HuH-7 (cell line): Measurements from ENCODE around the gene CEP170B.
A peak's percentile ranks its signal among the peaks of the same experiment; 100 is the strongest.

ENCODE experiments used
- DNase-seq: peaks from one replicate; pipeline ENCODE4 v3.0.0; 2011; ENCODE audit warnings: low spot score

The CEP170B gene

DNA sequence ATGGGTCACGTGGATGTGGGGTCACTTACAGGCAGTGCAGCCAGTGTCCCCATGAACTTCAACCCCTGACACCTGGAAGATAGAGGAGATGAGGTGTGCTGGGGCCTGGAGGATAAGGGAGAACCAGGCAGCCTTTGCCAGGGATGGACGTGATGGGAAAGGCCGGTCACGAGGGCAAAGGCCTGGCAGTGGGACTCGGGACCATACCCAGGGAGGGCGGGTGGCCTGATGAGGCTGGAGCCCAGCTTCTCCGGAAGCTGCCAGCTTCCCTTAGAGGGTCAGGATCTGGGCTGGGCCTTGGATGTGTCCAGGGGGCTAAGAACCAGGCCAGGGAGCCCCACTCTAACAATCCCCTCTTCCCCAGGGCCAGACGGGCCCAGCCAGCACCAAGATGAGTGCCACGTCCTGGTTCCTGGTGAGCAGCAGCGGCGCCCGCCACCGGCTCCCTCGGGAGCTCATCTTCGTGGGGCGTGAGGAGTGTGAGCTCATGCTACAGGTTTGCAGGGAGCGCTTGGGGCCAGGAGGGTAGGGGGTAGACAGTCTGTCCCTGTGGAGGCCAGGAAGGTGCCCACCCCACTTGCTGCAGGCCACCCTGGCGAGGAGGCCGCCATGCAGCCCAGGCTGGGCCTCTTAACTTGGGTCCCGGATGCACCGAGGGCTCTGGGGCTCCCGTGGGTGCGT lies 3.1 kb downstream of the CEP170B start:
- DNase-seq, result no peak

GRCh38 chr14:104868811-104869572 lies 3.9 kb downstream of the CEP170B start:
- DNase-seq, result no peak

- no peak for DNase-seq
Observed at GRCh38 chr14:104869669-104870367, 4.8 kb downstream of the CEP170B start.

DNA sequence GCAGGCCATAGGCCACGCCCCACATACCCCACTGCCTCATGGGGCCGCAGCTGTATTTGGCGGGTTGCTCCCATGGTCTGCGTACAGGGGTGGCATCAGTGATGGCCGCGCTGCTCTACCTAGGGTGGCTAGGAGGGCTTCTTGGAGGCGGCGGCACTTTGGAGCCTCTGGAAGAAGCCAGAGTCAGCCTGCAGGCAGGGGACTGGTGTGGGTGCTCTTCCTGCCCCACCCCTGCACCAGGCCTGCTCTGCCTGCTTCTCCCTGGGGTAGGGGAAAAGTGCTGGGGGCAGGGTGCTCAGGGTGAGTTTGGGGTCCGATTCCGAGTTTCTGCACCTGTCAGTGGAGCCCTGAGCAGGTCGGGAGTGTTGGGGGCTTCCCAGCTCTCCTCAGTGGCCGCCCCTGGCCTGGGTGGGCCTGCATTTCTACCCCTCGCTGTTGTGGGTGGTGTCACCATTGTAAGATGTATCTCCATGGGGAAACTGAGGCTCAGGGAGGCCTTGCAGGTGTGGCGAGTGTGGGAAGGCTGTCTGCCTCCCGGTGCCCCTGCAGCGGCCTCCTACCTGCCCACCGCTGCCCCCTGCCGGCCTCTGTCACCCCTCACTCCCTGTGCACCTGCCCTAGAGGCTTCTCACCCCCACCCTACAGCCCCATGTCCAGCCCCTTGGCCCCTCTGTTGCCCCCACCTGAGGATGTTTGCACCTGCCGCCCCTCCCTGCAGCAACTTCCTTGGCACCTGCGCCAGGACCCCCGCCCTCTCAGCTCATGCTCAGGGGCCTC lies 5.5 kb downstream of the CEP170B start:
- DNase-seq, result peak; percentile 75

DNA sequence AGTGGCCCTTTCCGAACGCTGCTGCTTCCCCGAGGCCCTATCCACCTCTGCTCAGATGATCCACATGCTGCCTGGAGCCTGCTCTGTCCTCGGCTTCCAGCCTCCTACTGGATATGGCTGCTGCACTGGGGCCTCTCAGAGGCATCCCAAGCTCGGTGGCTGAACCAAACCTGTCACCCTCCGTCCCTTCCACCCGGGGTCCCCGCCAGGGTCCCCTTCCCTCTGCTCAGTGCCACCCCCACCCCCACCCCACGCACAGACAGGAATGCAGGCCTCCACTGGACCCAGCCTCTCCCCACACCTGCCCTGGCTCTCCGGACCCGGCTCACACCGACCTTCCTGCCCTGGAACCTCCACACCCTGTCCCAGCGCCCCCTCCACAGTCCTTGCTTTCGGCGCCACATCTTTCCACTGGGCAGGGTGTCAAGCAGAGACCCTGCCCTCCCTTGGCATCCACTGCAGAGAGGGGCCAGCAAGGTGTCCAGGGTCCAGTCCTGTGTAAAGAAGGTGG lies 6.1 kb downstream of the CEP170B start:
- DNase-seq, result no peak

DNA sequence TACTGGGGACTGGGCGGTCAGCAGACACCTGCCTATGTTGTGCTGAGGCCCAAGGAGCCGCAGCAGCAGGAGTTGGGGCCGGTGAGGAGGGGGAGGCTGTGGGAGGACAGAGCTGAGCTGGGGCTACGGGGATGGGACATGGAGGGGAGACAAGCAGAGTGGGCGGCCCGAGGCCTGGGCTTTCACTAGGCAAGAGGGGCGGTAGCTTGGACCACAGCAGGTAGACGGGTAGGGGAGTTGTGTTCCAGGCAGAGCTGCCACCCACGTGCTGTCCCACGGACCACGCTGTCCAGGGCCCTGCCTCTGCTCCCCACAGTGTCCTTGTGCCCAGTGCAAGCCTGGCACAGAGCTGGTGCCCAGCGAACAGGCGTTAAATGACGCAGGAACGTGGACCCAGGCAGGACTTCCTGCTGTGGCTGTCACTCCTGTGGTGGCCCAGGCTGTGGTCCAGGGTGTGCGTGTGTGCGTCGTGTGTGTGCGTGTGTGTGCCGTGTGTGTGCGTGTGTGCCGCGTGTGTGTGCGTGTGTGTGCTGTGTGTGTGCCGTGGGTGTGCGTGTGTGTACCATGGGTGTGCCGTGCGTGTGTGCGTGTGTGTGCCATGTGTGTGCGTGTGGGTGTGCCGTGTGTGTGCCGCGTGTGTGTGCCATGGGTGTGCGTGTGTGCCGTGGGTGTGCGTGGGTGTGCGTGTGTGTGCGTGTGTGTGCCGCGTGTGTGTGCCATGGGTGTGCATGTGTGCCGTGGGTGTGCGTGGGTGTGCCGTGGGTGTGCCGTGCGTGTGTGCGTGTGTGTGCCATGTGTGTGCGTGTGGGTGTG lies 6.8 kb downstream of the CEP170B start:
- no peak for DNase-seq

GRCh38 chr14:104872469-104873341 lies 7.6 kb downstream of the CEP170B start:
- DNase-seq, result no peak

- no peak for DNase-seq
Observed at GRCh38 chr14:104873380-104874055, 8.4 kb downstream of the CEP170B start.

DNA sequence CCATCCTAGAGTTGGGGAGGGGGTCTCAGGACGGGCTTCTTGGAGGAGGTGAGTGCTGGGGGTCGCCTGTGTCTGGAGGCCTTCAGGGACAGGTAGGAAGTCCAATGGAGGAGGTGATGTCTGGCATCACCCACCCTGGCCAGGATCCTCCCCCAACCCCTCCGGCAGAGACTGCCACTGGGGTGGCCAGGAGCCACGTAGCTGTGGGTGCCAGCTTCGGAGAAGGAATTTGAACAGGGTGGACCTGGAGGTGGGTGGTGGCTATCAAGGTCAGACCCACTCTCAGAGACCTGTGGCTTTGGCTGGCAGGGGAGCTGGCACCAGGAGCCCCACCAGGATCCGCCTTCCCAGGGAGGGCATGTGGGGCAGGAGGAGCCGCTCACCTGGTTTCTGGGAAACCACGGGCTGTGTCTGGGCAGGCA lies 9.1 kb downstream of the CEP170B start:
- no peak for DNase-seq

DNA sequence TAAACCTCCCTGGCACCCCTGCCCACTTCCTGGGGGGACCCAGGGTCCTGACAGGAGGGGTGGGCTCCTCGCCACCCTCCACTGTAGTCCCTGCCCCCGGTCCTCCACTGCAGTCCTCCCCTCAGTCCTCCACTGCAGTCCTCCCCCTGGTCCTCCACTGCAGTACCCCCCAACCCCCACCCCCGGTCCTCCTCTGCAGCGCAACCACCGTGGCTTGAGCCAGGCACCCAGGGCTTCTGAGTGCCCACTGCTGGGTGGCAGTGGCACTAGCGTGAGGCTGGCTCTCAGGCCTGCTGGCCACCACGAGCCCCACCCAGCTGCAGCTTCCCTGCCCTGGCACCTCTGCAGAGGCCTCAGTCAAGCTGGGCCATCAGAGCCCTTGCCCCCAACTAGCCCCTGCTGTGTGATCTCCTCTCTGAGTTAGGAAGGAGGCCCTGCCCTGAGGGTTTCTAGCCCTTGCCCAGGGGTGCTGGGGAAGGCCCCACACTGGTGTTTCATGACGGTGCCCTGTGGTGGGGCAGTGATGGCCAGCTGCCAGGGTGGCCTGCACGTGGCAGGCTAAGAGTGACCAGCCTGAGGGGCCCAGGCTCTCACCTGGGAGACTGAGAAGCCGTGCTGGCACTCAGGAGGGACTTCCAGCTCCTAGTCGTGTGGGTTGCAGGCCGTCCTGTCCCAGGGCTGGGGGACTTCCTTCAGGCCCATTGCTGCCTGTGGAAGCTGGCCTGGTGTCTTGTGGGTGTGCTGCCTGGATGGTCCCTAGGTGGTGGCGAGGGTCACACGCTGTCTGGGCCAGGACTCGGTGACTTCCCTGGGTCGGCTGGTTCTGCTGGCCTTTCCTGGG lies 9.7 kb downstream of the CEP170B start:
- no peak for DNase-seq

DNA sequence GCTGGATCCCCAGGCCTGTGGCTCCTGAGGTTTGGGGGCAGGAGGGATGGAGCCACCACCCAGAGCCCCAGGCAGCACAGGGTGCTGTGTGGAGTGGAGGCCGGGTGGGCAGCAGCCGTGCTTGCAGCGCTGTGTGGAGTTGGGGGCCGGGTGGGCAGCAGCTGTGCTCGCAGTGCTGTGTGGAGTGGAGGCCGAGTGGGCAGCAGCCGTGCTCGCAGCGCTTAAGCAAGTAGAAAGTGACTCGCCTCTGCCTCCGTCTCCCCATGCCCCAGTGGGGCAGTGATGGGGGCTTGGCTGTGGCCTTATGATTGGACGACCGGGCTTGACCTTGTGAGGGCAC lies 10.3 kb downstream of the CEP170B start:
- no peak for DNase-seq

DNA sequence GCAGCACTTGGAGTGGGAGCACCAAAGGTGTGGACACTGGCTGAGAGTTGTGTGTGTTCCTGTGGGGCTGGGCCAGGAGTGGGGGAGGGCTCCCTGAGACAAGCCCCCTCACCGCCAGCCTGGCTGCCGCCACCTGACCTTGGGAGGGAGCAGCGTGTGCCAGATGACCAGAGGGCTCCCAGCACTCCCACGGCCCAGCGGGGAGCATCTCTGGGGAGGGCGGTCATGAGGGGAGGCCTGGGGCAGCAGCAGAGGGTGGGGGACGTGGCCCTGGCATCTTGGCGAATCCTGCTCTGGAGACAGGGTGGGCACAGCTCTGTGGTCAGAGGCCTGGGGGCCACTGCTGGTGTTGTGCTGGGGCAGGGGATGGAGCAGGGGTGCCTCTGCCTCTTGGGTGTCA lies 10.7 kb downstream of the CEP170B start:
- DNase-seq, result no peak

- DNase-seq, result peak; percentile 62
Observed at GRCh38 chr14:104876251-104876699, 11.2 kb downstream of the CEP170B start.

DNA sequence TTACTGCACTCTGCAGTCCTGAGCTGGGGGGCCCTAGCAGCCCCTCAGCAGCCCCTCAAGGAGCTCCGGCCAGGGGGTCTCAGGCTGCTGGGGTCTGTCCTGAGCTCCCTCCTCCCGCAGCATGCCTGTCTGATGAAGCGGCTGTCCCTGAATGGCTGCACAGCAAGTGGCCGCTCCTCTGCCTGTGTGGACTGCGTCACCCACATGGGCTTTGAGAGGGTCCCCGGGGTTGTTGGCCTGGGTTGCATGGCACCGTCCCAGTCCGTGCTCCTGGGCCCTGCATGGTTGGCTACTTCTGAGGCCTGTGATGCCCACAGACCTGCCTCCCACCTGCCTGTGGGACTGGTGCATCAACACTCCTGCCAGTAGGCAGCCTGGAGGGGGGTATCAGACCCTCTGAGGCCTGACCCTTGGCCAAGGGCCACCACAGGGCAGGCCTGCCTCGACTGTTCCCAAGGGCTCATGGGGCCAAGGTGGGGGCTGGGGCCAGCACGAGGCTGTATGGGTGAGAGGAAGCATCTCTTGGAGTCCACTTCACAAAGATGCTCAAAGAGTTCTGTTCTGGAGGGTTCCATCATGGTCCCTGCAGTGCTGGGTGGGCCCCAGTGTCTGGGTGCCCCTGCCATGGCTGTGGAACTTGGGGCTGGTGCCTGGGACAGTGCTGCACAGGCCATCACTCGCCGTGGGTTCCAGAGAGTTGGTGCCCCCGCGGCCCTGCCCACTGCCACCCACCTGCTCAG lies 12.2 kb downstream of the CEP170B start:
- no peak for DNase-seq

DNA sequence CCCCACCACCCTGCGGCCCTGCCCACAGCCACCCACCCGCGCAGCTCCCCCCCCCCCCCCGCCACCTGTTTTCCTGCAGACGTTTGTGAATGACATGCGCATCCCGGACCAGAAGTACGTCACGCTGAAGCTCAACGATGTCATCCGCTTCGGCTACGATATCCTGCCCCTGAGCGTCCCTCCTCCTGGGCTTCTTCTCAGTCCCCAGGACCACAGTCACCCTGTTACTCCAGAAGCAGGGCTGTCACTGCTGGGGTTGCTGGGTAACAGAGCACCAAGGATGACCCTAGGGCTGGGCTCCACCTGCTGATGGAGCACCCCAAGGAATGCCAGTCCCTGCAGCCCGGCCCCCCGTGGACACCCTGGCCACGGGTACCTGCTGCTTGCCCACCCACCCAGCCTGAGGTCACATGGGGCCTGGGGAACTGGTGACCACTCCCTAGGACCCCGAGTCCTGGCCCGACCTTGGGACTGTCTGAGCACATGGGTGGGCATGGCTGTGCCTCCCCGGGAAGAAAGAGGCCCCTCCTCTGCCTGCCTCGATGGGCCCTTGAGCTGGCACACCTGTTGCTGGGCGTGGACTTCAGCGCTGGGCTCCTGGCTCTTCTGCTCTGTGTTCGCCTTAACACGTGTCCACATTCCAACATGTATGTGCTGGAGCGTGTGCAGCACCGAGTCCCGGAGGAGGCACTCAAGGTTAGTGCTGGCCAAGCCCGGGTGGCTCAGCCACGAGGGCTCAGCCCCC lies 12.9 kb downstream of the CEP170B start:
- DNase-seq, result no peak

DNA sequence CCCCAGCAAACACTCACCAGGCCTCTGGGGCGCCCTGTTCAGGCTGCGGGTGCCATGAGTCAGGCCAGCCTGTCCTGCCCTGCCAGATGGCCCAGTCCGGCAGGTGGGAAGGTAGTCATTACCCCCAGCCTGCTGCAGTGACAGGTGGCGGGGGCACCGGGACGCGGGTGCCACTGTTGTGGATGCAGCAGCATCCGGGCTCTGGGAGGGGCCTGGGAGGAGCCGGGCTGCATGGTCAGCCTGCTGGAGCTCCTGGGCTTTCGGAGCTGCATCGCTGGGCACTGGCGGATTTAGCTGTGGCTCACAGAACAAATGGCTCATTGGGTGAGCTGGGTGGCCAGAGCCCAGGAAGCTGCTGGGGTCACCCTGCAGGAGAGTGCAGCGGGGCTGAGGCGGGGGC lies 13.5 kb downstream of the CEP170B start:
- no peak for DNase-seq
